H1 (cell line): Measurements from ENCODE around the gene UBAC1. TPM values are rescaled to one million over a fixed set of nuclear protein-coding genes. Genes with fewer than 3 reads are reported as not detected.

Experiments
- BRCA1 ChIP-seq: IDR thresholded peaks from 2 replicates; pipeline ENCODE4 v1.6.1; 2012; ENCODE audit warnings: low read depth, low read length, improper control_type of control experiment
- CEBPB ChIP-seq: IDR thresholded peaks from 2 replicates; pipeline ENCODE4 v1.6.1; 2012; ENCODE audit warnings: low read depth, low read length
- CHD1 ChIP-seq: IDR thresholded peaks from 2 replicates; pipeline ENCODE4 v1.6.1; 2012; ENCODE audit warnings: low read depth, low read length, improper control_type of control experiment
- polyA plus RNA-seq, 7 experiments: library from polyadenylated mRNA; depleted of rRNA in 3 of 7; stranded (reverse) in 5 of 7; unstranded in 2 of 7; fragments of >200 nt in 5 of 7; fragments of 200-250 nt in 2 of 7; gene quantifications; 1 replicate in 5 of 7; 2 replicates in 1 of 7; 4 replicates in 1 of 7; pipeline versions ENCODE4 v1.2.1 to v1.2.3, GENCODE V29; 2011 to 2013; ENCODE audit warnings: missing spikeins in 2 of 7, mixed read lengths in 2 of 7
- total RNA-seq: library from RNA; stranded (reverse); fragmentation: NEBNext Ultra II Directional; extraction: Animal tissue kit (Norgen Biotek cat#: 25700); gene quantifications from 2 replicates; pipeline ENCODE4 v1.2.1, GENCODE V29; 2021

The UBAC1 gene
- total and polyA plus RNA-seq, 2 of the 8 experiments (the other 6 are each of a cell fraction or from before 2014, with no cell fraction given): 59.3 to 85.2 TPM

DNA sequence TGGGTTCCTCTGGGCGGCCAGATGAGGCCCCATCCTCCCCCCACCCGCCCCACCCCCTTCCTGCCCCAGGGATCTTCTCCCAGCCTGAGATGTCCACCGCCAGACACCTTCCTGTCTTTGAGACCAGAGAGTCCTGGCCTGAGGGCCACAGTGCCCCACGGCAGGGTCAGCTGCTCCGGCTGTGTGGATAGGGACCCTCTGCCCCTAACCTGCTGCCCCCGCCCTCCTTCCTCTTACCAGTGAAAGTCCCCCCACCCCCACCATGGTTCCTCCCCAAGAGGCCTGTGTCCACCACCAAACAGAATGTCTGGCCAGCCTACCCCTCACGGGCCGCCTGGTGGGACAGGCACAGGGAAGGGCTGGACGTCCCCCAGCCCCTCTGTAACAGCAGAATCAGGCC lies 43.0 kb upstream of the UBAC1 start (continued):
- no peak for TF ChIP-seq CHD1
- TF ChIP-seq BRCA1: no peak
- no peak for TF ChIP-seq CEBPB
- TF ChIP-seq, all 59 proteins: peak for 0
